Tibial artery (tissue), 4 donors: ENCODE measurements around the gene GLB1L2.

ENCODE experiments used
- DNase-seq, 2 donors: peaks; one replicate each; pipeline ENCODE4 v3.0.0-alpha.2; 2019
- H3K27ac ChIP-seq, 2 donors: fragments of 200-600 bp; sonication (generic) in 1 of 2; 1 replicate in 1 of 2; 2 replicates in 1 of 2; pipeline ENCODE4 v1.5.1; 2018 to 2019; ENCODE audit warnings: mild to moderate bottlenecking in 1 of 2
- H3K27me3 ChIP-seq, 2 donors: fragments of 200-600 bp; sonication (generic) in 1 of 2; one replicate each; pipeline versions ENCODE4 v1.5.1 to v1.6.0; 2016 to 2019
- H3K36me3 ChIP-seq, 3 donors: fragments of 200-600 bp; sonication (generic) in 2 of 3; one replicate each; pipeline ENCODE4 v1.5.1; 2016 to 2019; ENCODE audit warnings: mild to moderate bottlenecking in 2 of 3
- H3K4me1 ChIP-seq, 4 donors: fragments of 200-600 bp; sonication (generic) in 2 of 4; 1 replicate in 3 of 4; 2 replicates in 1 of 4; pipeline ENCODE4 v1.5.1; 2016 to 2019
- H3K4me3 ChIP-seq, 2 donors: fragments of 200-600 bp; sonication (generic) in 1 of 2; 1 replicate in 1 of 2; 2 replicates in 1 of 2; pipeline ENCODE4 v1.5.1; 2018 to 2019; ENCODE audit warnings: mild to moderate bottlenecking in 2 of 2
- H3K9me3 ChIP-seq, 3 donors: fragments of 200-600 bp; sonication (generic) in 1 of 3; one replicate each; pipeline ENCODE4 v1.5.1; 2016 to 2019
- intact Hi-C: fragments of 100-400 bp; cut with DNase I; formaldehyde crosslinking; loops from one replicate; pipeline ENCODE4 v1.15.0; 2023; ENCODE audit warnings: low total_unique reads
- TF ChIP-seq, protein P1 (sequence below), 2 experiments: fragments of 200-600 bp in 1 of 2; fragments of 450-650 bp in 1 of 2; IDR thresholded peaks; one replicate each; pipeline ENCODE4 v1.5.1; 2017 to 2019; ENCODE audit warnings: antibody characterized with exemption in 2 of 2, mild to moderate bottlenecking in 1 of 2, moderate library complexity in 1 of 2

GLB1L2 gene

DNA sequence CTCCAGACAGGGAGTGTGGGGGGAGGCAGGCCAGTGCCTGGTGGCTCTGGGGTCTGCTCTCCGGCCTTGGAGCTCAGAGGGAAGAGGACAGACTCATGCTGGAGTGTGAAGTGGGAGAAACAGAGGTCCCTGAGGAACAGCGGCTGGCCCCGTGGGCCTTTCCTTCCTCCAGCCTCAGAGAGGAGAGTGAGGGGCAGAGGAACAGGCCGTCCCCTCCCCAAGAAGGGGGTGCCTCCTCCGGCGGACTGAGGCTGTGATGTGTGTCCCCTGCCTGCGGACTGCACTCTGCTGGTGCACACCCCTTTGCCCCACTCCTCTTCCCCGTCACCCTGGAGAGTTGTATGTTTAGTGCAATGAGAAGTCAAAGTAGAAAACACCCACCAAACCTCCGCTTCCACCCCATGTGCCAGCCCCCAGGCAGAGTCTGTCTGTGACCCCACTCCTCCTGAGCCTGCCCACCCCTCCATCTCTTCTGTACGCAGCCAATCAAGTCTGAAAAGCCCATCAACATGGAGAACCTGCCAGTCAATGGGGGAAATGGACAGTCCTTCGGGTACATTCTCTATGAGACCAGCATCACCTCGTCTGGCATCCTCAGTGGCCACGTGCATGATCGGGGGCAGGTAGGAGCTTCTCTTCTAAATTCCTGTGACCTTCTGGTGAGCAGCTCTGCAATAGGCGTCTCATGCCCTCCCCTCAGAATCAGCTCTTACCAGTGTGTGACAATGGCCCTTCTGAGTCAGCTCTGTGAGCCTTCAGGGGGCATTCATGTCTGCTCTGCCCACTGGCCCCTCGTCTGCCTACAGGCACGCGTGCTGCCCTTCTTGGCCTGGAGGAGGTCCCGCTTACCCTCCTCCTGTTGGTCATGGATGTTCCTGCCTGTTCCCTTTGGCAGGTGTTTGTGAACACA is 39.0 kb downstream of the GLB1L2 start:
- TF ChIP-seq, protein P1, sequence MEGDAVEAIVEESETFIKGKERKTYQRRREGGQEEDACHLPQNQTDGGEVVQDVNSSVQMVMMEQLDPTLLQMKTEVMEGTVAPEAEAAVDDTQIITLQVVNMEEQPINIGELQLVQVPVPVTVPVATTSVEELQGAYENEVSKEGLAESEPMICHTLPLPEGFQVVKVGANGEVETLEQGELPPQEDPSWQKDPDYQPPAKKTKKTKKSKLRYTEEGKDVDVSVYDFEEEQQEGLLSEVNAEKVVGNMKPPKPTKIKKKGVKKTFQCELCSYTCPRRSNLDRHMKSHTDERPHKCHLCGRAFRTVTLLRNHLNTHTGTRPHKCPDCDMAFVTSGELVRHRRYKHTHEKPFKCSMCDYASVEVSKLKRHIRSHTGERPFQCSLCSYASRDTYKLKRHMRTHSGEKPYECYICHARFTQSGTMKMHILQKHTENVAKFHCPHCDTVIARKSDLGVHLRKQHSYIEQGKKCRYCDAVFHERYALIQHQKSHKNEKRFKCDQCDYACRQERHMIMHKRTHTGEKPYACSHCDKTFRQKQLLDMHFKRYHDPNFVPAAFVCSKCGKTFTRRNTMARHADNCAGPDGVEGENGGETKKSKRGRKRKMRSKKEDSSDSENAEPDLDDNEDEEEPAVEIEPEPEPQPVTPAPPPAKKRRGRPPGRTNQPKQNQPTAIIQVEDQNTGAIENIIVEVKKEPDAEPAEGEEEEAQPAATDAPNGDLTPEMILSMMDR (IDR thresholded peaks at IDR 0.05), result no peak
- intact Hi-C loops, result no loop called here
- Histone ChIP-seq H3K36me3 (no peaks in the 10 kb centered on the region), H3K9me3 (no peaks in the 10 kb centered on the region), H3K27ac (no peak overlapping the region), H3K4me3 (no peak overlapping the region), H3K4me1 (no peaks in the 10 kb centered on the region), H3K27me3 (no peaks in the 10 kb centered on the region)
- peak in 1 of 2 donors; percentile 41 for DNase-seq

DNA sequence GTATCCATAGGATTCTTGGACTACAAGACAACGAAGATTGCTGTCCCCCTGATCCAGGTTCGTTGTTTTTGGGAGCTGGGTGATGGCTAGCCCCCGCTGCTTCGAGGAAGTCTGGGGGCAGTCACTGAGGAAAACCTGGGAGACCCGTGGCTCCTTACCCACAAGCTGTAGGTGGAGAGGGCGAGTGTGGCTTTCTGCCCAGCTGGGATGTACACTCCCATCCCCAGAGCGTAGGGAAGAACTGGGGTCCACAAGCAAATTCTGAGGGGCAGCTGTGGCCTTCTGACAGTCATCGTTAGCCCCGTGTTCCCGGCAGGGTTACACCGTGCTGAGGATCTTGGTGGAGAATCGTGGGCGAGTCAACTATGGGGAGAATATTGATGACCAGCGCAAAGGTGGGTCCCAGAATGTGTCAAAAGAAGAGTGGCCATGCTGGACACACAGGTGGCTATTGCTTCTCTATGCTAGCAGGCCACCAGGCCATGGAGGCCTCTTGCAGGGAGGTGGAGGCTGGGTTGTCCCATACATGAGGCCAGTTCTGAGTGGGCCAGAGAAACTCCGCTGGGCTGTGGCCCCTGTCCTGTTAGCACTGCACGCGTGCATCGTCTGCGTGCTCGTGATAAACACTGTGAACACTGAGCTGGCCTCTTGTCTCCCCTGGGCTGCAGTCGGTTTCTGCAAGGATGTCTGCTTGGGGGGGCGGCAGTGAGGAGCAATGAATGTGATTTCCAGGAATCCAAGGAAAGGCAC is 39.8 kb downstream of the GLB1L2 start:
- Histone ChIP-seq H3K4me1 (no peaks in the 10 kb centered on the region), H3K27me3 (no peaks in the 10 kb centered on the region), H3K36me3 (no peaks in the 10 kb centered on the region), H3K4me3 (no peak overlapping the region), H3K9me3 (no peaks in the 10 kb centered on the region), H3K27ac (no peak overlapping the region)
- DNase-seq, result peak in 1 of 2 donors; percentile 48
- TF ChIP-seq, protein P1 (IDR thresholded peaks at IDR 0.05), result no peak
- intact Hi-C loops, result no loop called here

DNA sequence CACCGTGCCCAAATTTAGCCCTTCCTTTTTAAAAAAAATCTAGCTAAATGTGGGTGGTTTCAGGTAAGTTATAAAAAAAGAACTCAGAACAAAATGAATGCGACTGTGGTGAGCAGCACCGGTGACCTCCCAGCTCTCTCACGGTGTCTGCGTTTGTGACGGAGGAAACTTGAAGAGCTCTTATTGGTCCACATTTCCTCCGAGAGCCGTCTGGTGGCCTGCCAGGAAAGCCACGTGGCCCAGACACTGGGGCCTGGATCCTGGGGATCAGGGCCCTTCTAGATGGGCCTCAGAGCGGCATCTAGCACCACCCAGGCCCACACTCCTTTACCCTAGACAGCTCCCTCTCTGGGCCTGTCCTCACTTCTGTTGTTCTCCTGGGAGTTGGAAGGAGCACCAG is 40.7 kb downstream of the GLB1L2 start:
- intact Hi-C loops, result no loop called here
- H3K4me3 ChIP-seq, result no peak overlapping the region
- no peak overlapping the region for H3K27ac ChIP-seq
- H3K27me3 ChIP-seq, result no peaks in the 10 kb centered on the region
- H3K9me3 ChIP-seq, result no peaks in the 10 kb centered on the region
- H3K36me3 ChIP-seq, result no peaks in the 10 kb centered on the region
- TF ChIP-seq, protein P1 (IDR thresholded peaks at IDR 0.05), result no peak
- no peaks in the 10 kb centered on the region for H3K4me1 ChIP-seq
- DNase-seq, result peak in 1 of 2 donors; percentile 41

GRCh38 chr11:134372961-134373360 is 41.2 kb downstream of the GLB1L2 start:
- no peak overlapping the region for H3K4me3 ChIP-seq
- no peak overlapping the region for H3K27ac ChIP-seq
- intact Hi-C loops, result no loop called here
- peak in 1 of 2 donors; percentile 9 for DNase-seq
- TF ChIP-seq, protein P1 (IDR thresholded peaks at IDR 0.05), result no peak
- no peaks in the 10 kb centered on the region for H3K9me3 ChIP-seq
- no peaks in the 10 kb centered on the region for H3K36me3 ChIP-seq
- H3K4me1 ChIP-seq, result no peaks in the 10 kb centered on the region
- H3K27me3 ChIP-seq, result no peaks in the 10 kb centered on the region

GRCh38 chr11:134373591-134374052 is 41.8 kb downstream of the GLB1L2 start:
- no peak overlapping the region for H3K27ac ChIP-seq
- no peaks in the 10 kb centered on the region for H3K4me1 ChIP-seq
- no peak overlapping the region for H3K4me3 ChIP-seq
- H3K9me3 ChIP-seq, result no peaks in the 10 kb centered on the region
- no peaks in the 10 kb centered on the region for H3K27me3 ChIP-seq
- intact Hi-C loops, result no loop called here
- TF ChIP-seq, protein P1 (IDR thresholded peaks at IDR 0.05), result no peak
- DNase-seq, result no peak
- no peaks in the 10 kb centered on the region for H3K36me3 ChIP-seq
